Cardiac fibroblast (primary cell): ENCODE measurements around the gene SLC35F1.

Experiments
- DNase-seq, 2 donors: peaks; one replicate each; pipeline versions ENCODE4 v3.0.0 to v3.0.0-alpha.2; 2010; ENCODE audit warnings: low read depth in 2 of 2
- H3K4me3 ChIP-seq, 2 donors: replicated peaks in 1 of 2; 1 replicate in 1 of 2; 2 replicates in 1 of 2; pipeline ENCODE4 v1.5.1; 2011; ENCODE audit warnings: low read depth in 2 of 2, low read length in 2 of 2, mild to moderate bottlenecking in 2 of 2, moderate library complexity in 1 of 2
- CTCF ChIP-seq: IDR thresholded peaks from one replicate; pipeline ENCODE4 v1.5.1; 2011; ENCODE audit warnings: low read depth, mild to moderate bottlenecking, low read length, inconsistent platforms

Gene SLC35F1

GRCh38 chr6:117924690-117925089 is 17.6 kb downstream of the SLC35F1 start:
- no peak overlapping the region for H3K4me3 ChIP-seq
- TF ChIP-seq CTCF = no peak
- DNase-seq = no peak

GRCh38 chr6:117927866-117928265 is 20.8 kb downstream of the SLC35F1 start:
- no peak for TF ChIP-seq CTCF
- DNase-seq = no peak
- no peak overlapping the region for H3K4me3 ChIP-seq

- TF ChIP-seq CTCF = no peak
- H3K4me3 ChIP-seq = no peak overlapping the region
- DNase-seq = no peak
Measured at GRCh38 chr6:117928833-117929232, 21.8 kb downstream of the SLC35F1 start.

- no peak for TF ChIP-seq CTCF
Measured at GRCh38 chr6:117929501-117929900, 22.4 kb downstream of the SLC35F1 start.

GRCh38 chr6:117930645-117931044 is 23.6 kb downstream of the SLC35F1 start:
- no peak overlapping the region for H3K4me3 ChIP-seq
- no peak for TF ChIP-seq CTCF
- no peak for DNase-seq

More at GRCh38 chr6:117929501-117929900, 22.4 kb downstream of the SLC35F1 start:
- no peak for DNase-seq
- H3K4me3 ChIP-seq = no peak overlapping the region

- no peak for TF ChIP-seq CTCF
Measured at GRCh38 chr6:117932001-117932400, 24.9 kb downstream of the SLC35F1 start.

GRCh38 chr6:117932676-117933075 is 25.6 kb downstream of the SLC35F1 start:
- no peak overlapping the region for H3K4me3 ChIP-seq
- TF ChIP-seq CTCF = no peak
- no peak for DNase-seq

More at GRCh38 chr6:117932001-117932400, 24.9 kb downstream of the SLC35F1 start:
- no peak overlapping the region for H3K4me3 ChIP-seq
- DNase-seq = no peak
